SH-SY5Y (cell line): ENCODE results near the gene UBTF.

Experiments used
- GATA2 ChIP-seq: IDR thresholded peaks from 2 replicates; pipeline ENCODE4 v1.6.1; 2011; ENCODE audit warnings: mild to moderate bottlenecking, low read depth, low read length
- GATA3 ChIP-seq: IDR thresholded peaks from 2 replicates; pipeline ENCODE4 v1.6.1; 2011; ENCODE audit warnings: low read depth, mild to moderate bottlenecking, low read length, moderate library complexity

- TF ChIP-seq GATA3 (no peak), GATA2 (no peak)
Observed at GRCh38 chr17:44217738-44218343, 1.6 kb downstream of the UBTF start.
